GM12878 (cell line): Measurements from ENCODE around the gene SLC43A3. TPM values are rescaled to one million over a fixed set of nuclear protein-coding genes. Genes with fewer than 3 reads are reported as not detected.

ENCODE experiments used
- ATAC-seq: fragments of 200-7000 bp; cut with Tn5 transposase; 3 replicates; pipeline ENCODE4 v1.9.1; 2020; ENCODE audit warnings: mild to moderate bottlenecking, moderate library complexity
- BruUV-seq: library from RNA; stranded (reverse); fragments of 400-500 nt; replicated peaks from 2 replicates; lab custom pipeline; 2021; lab: Mats Ljungman, UMichigan
- CTCF ChIA-PET: fragments of 300-600 bp; sonication (Branson Sonifier 250); formaldehyde crosslinking; extraction: SDS; loops from one replicate; lab custom pipeline; 2021; ENCODE audit warnings: inconsistent platforms; lab: Yijun Ruan, JAX
- POLR2A ChIA-PET: fragments of 350-600 bp; formaldehyde crosslinking; extraction: SDS; loops from one replicate; lab custom pipeline; 2021; ENCODE audit warnings: inconsistent platforms; lab: Charles Lee
- RAD21 ChIA-PET: fragments of 300-600 bp; sonication (Branson Sonifier 250); formaldehyde crosslinking; loops from one replicate; lab custom pipeline; 2023; ENCODE audit warnings: antibody characterized with exemption; ENCODE audit not compliant: unreplicated experiment; lab: Charles Lee
- SMC1A ChIA-PET: fragments of 300-600 bp; sonication (Branson Sonifier 250); formaldehyde crosslinking; loops from one replicate; lab custom pipeline; 2023; ENCODE audit not compliant: unreplicated experiment, uncharacterized antibody; lab: Charles Lee
- DNase-seq: peaks from one replicate; pipeline ENCODE4 v3.0.0-alpha.2; 2011; ENCODE audit warnings: low read depth, low spot score
- FAIRE-seq: peaks from 3 replicates; lab custom pipeline; 2011; peaks lifted over from hg19 to GRCh38; lab: Jason Lieb, UNC
- H2AFZ ChIP-seq: 2 replicates; pipeline ENCODE4 v1.6.0; 2011; ENCODE audit warnings: low read depth, low read length, control low read depth; ENCODE audit not compliant: control insufficient read depth
- H3K27ac ChIP-seq: 2 replicates; pipeline ENCODE4 v1.5.1; 2011; ENCODE audit warnings: control low read depth; ENCODE audit not compliant: control insufficient read depth, insufficient read depth
- H3K27me3 ChIP-seq, 2 experiments: replicated peaks in 1 of 2; 2 replicates each; pipeline versions ENCODE4 v1.6.0 to v1.6.1; 2011; ENCODE audit warnings: low read length in 1 of 2; ENCODE audit not compliant: control insufficient read depth in 2 of 2, insufficient read depth in 2 of 2
- H3K36me3 ChIP-seq, 2 experiments: 2 replicates each; pipeline ENCODE4 v1.5.1; 2011; ENCODE audit warnings: low read length in 1 of 2; ENCODE audit not compliant: control insufficient read depth in 2 of 2, insufficient read depth in 2 of 2
- H3K4me1 ChIP-seq: 2 replicates; pipeline ENCODE4 v1.6.1; 2011; ENCODE audit warnings: mild to moderate bottlenecking, low read length, moderate library complexity, mixed read lengths; ENCODE audit not compliant: control insufficient read depth, insufficient read depth
- H3K4me2 ChIP-seq: 2 replicates; pipeline ENCODE4 v1.6.0; 2011; ENCODE audit warnings: control low read depth; ENCODE audit not compliant: control insufficient read depth, insufficient read depth
- H3K4me3 ChIP-seq: fragments of 200-600 bp; sonication (generic); 2 replicates; pipeline ENCODE4 v1.5.1; 2016
- H3K79me2 ChIP-seq: 2 replicates; pipeline ENCODE4 v1.6.0; 2011; ENCODE audit warnings: low read length; ENCODE audit not compliant: control insufficient read depth, insufficient read depth
- H3K9ac ChIP-seq: 2 replicates; pipeline ENCODE4 v1.8.0; 2011; ENCODE audit warnings: low read length, control low read depth, mixed read lengths; ENCODE audit not compliant: control insufficient read depth, insufficient read depth
- H3K9me3 ChIP-seq: replicated peaks from 3 replicates; pipeline ENCODE4 v1.5.1; 2011; ENCODE audit warnings: mild to moderate bottlenecking, low read length; ENCODE audit not compliant: control insufficient read depth, insufficient read depth
- H4K20me1 ChIP-seq: 2 replicates; pipeline ENCODE4 v1.6.0; 2011; ENCODE audit not compliant: control insufficient read depth, insufficient read depth
- ATF2 ChIP-seq: IDR thresholded peaks from 2 replicates; pipeline ENCODE4 v1.6.1; 2012; ENCODE audit warnings: low read length, inconsistent platforms
- ATF7 ChIP-seq: fragments of 450-650 bp; IDR thresholded peaks from 2 replicates; pipeline ENCODE4 v1.6.1; 2016; ENCODE audit warnings: low read depth, mild to moderate bottlenecking
- CEBPZ ChIP-seq: fragments of 150-350 bp; IDR thresholded peaks from 2 replicates; pipeline ENCODE4 v1.6.1; 2016; ENCODE audit warnings: low read depth, low read length
- CHD1 ChIP-seq: IDR thresholded peaks from 2 replicates; pipeline ENCODE4 v1.6.1; 2012; ENCODE audit warnings: low read depth, low read length, improper control_type of control experiment
- CHD2 ChIP-seq: IDR thresholded peaks from 2 replicates; pipeline ENCODE4 v1.6.1; 2011; ENCODE audit warnings: low read depth, low read length, improper control_type of control experiment, borderline replicate concordance
- CREB1 ChIP-seq: IDR thresholded peaks from 2 replicates; pipeline ENCODE4 v1.6.1; 2012; ENCODE audit warnings: low read depth, mild to moderate bottlenecking, inconsistent platforms
- MYC ChIP-seq: IDR thresholded peaks from 2 replicates; pipeline ENCODE4 v1.6.1; 2011; ENCODE audit warnings: mild to moderate bottlenecking, low read length, moderate library complexity, inconsistent platforms; ENCODE audit not compliant: insufficient read depth, insufficient replicate concordance, insufficient read length, severe bottlenecking
- NFXL1 ChIP-seq: fragments of 450-650 bp; IDR thresholded peaks from 2 replicates; pipeline ENCODE4 v1.6.1; 2017; ENCODE audit warnings: antibody characterized with exemption, mild to moderate bottlenecking, borderline replicate concordance
- POLR2A ChIP-seq: IDR thresholded peaks from 2 replicates; pipeline ENCODE4 v1.6.1; 2011; ENCODE audit warnings: low read depth, mild to moderate bottlenecking, low read length
- WRNIP1 ChIP-seq: IDR thresholded peaks from 2 replicates; pipeline ENCODE4 v1.6.1; 2011; ENCODE audit warnings: low read depth, low read length, improper control_type of control experiment, borderline replicate concordance
- whole genome bisulfite sequencing: methylation state at CpG from one replicate; pipeline ENCODE4 v1.1.6; 2016; ENCODE audit warnings: low lambda C conversion rate; ENCODE audit not compliant: insufficient replicate concordance, insufficient coverage; ENCODE audit errors: missing lambda C conversion rate; 5-methylcytosine and 5-hydroxymethylcytosine counted together
- in situ Hi-C: fragments of 300-500 bp; cut with MboI; formaldehyde crosslinking; loops from 9 replicates; pipeline ENCODE4 v1.14.3; 2018; ENCODE audit warnings: mixed read lengths
- intact Hi-C: fragments of 100-400 bp; cut with micrococcal nuclease; formaldehyde crosslinking; loops from one replicate; pipeline ENCODE4 v1.14.2; 2022; ENCODE audit not compliant: unreplicated experiment
- polyA plus RNA-seq, 11 experiments: library from polyadenylated mRNA; depleted of rRNA in 4 of 11; unstranded in 6 of 11; stranded (reverse) in 5 of 11; fragments of >200 nt; fragmentation: Nextera tagmentation in 4 of 11; fragmentation: Illumina TruSeq in 1 of 11; extraction: Ambion mirVana in 4 of 11; extraction: Trizol in 1 of 11; gene quantifications; 1 replicate in 1 of 11; 2 replicates in 10 of 11; pipeline versions ENCODE4 v1.2.1 to v1.2.3, GENCODE V29; 2011 to 2016; ENCODE audit warnings: inconsistent platforms in 2 of 11, missing spikeins in 2 of 11, low read depth in 1 of 11
- total RNA-seq, 4 experiments: library from RNA; depleted of rRNA in 3 of 4; stranded (reverse); fragments of >200 nt in 3 of 4; fragmentation: Illumina TruSeq in 1 of 4; extraction: Trizol in 1 of 4; gene quantifications; 2 replicates each; pipeline versions ENCODE4 v1.2.1 to v1.2.3, GENCODE V29; 2013 to 2021

Gene SLC43A3
- total and polyA plus RNA-seq, 10 of the 15 experiments (the other 5 are each of a cell fraction or from before 2014, with no cell fraction given): 37.5 to 237 (median 132) TPM

- Histone ChIP-seq H4K20me1 (no peaks in the 10 kb centered on the region; the same call in 1 of the 2 replicates), H3K4me1 (peaks cover 22% of the 10 kb centered on the region), H3K4me2 (peak overlapping the region; percentile 1; the same call in 1 of the 2 replicates), H3K27ac (peak overlapping the region; percentile 2; the same call in 1 of the 2 replicates), H3K9ac (no peak overlapping the region), H2AFZ (no peak overlapping the region), H3K9me3 (no peaks in the 10 kb centered on the region; the same call in 2 of the 3 replicates), H3K79me2 (peaks cover 27% of the 10 kb centered on the region), H3K27me3 (no peaks in the 10 kb centered on the region), H3K4me3 (no peak overlapping the region), H3K36me3 (peaks cover 48 to 76% of the 10 kb centered on the region in 2 experiments)
- ChIA-PET SMC1A (interaction anchor here (0.7 kb wide), 1 partner anchor 16 kb away, joined by 4 read pairs; no protein-coding TSS in a partner anchor), CTCF (no interaction called here), POLR2A (no interaction called here), RAD21 (interaction anchor here (1.1 kb wide), 1 partner anchor 44 kb away, joined by 3 read pairs; no protein-coding TSS in a partner anchor)
- no TSS peak for BruUV-seq
- intact Hi-C loops: no loop called here
- no peak for FAIRE-seq
- 98% methylated on average over 4 of the region's 4 CpGs for WGBS
- DNase-seq: no peak
- in situ Hi-C loops: no loop called here
- ATAC-seq: no peak
- TF ChIP-seq NFXL1 (no peak), MYC (no peak), CHD2 (no peak), POLR2A (no peak), CEBPZ (no peak), ATF2 (no peak), ATF7 (no peak), CREB1 (no peak), CHD1 (no peak), WRNIP1 (no peak)
Observed at GRCh38 chr11:57413681-57414080, 13.2 kb downstream of the SLC43A3 start.
